ENCODE results near the gene SLC45A3.

- TF ChIP-seq REST (IDR thresholded peaks at IDR 0.05; ENCODE audit: insufficient read depth in 1 of 2, low read depth in 2 of 2, low read length in 1 of 2) (no peak), POLR2AphosphoS5 (IDR thresholded peaks at IDR 0.05; ENCODE audit: low read depth, low read length) (no peak), SIN3A (IDR thresholded peaks at IDR 0.05; ENCODE audit: borderline replicate concordance, insufficient read depth, low read depth, low read length) (no peak)
- TF ChIP-seq, protein P1, sequence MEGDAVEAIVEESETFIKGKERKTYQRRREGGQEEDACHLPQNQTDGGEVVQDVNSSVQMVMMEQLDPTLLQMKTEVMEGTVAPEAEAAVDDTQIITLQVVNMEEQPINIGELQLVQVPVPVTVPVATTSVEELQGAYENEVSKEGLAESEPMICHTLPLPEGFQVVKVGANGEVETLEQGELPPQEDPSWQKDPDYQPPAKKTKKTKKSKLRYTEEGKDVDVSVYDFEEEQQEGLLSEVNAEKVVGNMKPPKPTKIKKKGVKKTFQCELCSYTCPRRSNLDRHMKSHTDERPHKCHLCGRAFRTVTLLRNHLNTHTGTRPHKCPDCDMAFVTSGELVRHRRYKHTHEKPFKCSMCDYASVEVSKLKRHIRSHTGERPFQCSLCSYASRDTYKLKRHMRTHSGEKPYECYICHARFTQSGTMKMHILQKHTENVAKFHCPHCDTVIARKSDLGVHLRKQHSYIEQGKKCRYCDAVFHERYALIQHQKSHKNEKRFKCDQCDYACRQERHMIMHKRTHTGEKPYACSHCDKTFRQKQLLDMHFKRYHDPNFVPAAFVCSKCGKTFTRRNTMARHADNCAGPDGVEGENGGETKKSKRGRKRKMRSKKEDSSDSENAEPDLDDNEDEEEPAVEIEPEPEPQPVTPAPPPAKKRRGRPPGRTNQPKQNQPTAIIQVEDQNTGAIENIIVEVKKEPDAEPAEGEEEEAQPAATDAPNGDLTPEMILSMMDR (IDR thresholded peaks at IDR 0.05), result no peak
Observed at GRCh38 chr1:205698921-205699320, 18.6 kb upstream of the SLC45A3 start.

All from Panc1 (cell line).